SH-SY5Y (cell line): ENCODE measurements around the gene ITGB3.

Experiments
- GATA2 ChIP-seq: IDR thresholded peaks from 2 replicates; pipeline ENCODE4 v1.6.1; 2011; ENCODE audit warnings: mild to moderate bottlenecking, low read depth, low read length
- GATA3 ChIP-seq: IDR thresholded peaks from 2 replicates; pipeline ENCODE4 v1.6.1; 2011; ENCODE audit warnings: low read depth, mild to moderate bottlenecking, low read length, moderate library complexity

ITGB3 gene

GRCh38 chr17:47338026-47338425 lies 84.4 kb downstream of the ITGB3 start:
- TF ChIP-seq GATA3 (no peak), GATA2 (no peak)

GRCh38 chr17:47352848-47353247 lies 99.2 kb downstream of the ITGB3 start:
- TF ChIP-seq GATA3: no peak
- no peak for TF ChIP-seq GATA2

GRCh38 chr17:47358652-47359051 lies 105.0 kb downstream of the ITGB3 start:
- no peak for TF ChIP-seq GATA2
- no peak for TF ChIP-seq GATA3
